HG03045 (cell line): Measurements from ENCODE around the gene ADD2.
"Not testable (repeated sequence)": the region's sequence is repeated elsewhere in the genome, so short reads cannot be mapped to it uniquely, and the experiment has no call there.

ENCODE experiments used
- ATAC-seq: cut with Tn5 transposase; IDR thresholded peaks from one replicate; pipeline ENCODE4 v1.9.1; 2021; ENCODE audit warnings: mild to moderate bottlenecking, moderate library complexity; ENCODE audit not compliant: unreplicated experiment

ADD2 gene, protein sequence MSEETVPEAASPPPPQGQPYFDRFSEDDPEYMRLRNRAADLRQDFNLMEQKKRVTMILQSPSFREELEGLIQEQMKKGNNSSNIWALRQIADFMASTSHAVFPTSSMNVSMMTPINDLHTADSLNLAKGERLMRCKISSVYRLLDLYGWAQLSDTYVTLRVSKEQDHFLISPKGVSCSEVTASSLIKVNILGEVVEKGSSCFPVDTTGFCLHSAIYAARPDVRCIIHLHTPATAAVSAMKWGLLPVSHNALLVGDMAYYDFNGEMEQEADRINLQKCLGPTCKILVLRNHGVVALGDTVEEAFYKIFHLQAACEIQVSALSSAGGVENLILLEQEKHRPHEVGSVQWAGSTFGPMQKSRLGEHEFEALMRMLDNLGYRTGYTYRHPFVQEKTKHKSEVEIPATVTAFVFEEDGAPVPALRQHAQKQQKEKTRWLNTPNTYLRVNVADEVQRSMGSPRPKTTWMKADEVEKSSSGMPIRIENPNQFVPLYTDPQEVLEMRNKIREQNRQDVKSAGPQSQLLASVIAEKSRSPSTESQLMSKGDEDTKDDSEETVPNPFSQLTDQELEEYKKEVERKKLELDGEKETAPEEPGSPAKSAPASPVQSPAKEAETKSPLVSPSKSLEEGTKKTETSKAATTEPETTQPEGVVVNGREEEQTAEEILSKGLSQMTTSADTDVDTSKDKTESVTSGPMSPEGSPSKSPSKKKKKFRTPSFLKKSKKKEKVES

DNA sequence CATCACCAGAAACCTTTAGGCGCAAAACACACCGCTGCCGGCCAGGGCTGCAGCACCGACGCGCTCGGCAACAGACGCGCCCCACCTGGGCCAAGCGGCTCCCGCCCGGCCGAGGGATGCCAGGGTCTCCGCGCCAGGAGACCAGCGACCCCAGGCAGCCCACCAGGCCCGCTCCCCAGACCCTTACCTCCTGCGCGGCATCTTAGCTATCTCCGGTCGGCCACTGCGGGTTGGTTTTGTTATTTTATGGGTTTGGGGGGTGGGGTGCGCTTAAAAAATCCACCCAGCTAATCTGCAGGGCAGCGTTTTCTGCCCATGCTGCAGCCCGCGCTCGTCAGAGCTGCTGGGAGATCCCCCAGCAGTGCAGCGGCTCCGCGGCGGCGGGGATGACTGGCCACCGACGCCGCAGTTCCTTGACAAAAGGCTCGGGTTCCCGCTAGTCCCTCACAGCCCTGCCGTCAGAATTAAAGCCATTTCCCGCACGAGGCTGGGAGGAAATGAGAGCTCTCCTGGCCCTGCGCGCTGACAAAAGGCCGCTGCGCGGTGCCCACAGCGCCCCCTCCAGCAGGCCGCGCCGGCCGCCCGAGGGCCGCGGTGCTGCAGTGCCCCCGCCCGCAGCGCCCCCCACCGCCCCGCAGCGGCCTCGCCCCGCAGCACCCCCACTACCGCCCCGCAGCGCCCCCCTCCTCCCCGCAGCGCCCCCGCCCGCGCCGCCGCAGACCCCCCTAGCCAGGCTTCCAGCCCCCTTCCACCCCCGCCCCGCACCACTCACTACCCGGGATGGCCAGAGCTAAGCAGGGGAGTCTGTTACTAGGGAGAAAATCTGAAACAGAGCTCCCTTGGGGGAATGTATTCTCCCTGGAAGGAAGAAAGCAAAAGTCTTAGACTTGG, at the start of gene ADD2:
Gene ADD2, minus strand, starts transcription at position 502 of the 891 bp plus-strand sequence. CDS start 61,792 bp downstream, outside the sequence.
- no peak for ATAC-seq

DNA sequence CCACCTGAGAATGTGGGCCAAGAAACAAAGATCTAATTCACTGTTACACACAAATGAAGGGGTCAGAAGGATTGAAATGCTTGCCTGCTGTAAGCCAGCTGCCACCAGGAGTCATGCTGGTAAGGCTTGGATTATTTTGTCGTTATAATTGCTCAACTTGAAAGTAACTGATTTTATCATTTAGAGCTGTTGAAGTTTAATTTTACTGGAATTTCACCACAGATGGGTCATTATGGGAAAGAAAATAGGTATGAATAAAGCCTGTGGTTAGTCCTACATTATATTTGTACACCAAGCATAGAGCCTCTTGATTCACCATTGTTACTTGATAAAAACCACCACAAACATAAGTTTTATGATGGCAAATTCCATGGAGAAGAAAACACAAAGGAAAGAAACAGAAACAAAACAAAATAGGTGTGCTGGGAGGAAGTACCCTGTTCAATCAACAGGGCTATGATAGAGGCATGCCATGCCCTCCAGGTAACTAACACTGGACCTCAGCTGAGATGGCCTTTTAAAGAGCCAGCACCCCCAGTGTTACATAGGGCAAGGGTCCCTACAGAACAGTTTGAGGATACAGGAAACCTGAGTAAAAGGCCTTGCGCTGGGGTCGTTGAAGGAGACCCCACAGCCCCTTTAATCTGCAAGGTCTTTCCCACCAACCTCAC, 49.4 kb upstream of the ADD2 start:
- no peak for ATAC-seq

DNA sequence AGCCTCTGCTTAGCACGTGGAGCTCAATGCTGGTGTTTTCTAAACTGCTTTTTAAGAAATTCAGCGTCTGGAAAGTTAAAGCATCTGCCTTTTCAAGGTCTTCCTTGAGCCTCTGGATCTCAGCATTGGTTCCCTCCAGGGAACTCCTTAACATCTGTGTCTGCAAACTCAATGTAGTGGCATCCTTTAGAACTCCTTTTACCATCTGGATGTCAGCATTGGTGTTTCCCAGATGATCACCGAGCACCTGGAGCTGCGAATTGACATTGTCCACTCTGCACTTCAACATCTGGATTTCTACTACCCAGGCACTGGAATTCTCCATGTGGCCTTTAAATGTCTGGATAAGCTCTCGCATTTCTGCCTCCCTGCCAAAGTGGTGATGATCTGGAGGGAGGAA, 48.7 kb upstream of the ADD2 start:
- no peak for ATAC-seq

DNA sequence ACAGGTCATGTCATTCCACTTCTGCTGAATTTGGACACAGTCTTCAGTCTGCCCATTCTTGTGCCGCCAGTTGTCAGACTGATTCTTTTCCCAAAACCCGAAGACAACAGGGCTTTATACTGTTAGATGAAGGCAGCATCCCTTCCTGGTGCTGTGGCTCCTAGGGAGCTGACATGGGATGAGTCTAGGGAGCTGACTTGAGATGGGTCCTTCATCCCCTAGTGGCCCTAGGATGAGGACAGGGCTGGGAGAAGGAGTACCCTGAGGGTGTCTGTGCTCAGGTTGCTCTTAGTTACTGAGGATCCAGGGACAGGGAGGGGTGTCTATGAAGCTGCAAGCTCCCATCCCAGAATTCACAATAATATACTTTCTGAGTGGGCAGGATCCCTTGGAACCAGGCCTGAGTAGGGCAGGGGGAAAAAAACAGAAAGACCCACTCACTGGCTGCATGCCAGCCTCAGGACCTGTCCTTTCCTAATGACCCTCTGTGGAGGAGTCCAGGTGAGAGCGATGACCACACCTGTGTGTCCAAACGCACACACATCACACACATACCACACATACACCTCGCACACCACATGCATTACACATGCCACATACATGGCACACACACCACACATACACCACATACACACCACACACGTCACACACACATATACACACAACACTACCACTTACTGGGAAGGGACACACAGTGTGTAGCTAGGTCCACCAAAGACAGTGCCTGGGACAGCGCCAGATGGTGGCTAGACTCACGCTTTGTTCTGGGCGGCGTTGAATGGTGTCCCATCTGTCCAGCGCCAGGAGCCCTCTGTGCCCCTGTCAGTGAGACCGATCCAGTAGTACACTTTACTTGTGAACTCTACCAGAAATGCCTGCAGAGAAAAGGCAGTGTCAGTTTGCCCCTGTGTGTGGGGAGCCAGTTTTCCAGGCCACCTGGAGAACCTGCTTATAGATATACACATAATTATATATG, 41.3 kb upstream of the ADD2 start:
- no peak for ATAC-seq

DNA sequence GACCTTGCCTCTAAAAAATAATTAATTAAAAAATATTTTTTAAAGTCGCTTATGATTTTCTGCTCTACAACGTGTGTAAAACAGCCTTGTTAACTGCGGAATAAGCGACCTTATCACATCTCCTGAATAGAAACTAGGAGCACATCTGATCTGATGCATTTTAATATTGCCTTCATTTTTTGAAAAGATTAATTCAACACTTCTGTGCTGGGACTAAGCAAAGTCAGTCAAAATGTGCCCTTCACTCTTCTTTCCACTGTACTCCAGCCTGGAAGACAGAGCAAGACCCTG, 39.8 kb upstream of the ADD2 start:
- ATAC-seq = no peak

DNA sequence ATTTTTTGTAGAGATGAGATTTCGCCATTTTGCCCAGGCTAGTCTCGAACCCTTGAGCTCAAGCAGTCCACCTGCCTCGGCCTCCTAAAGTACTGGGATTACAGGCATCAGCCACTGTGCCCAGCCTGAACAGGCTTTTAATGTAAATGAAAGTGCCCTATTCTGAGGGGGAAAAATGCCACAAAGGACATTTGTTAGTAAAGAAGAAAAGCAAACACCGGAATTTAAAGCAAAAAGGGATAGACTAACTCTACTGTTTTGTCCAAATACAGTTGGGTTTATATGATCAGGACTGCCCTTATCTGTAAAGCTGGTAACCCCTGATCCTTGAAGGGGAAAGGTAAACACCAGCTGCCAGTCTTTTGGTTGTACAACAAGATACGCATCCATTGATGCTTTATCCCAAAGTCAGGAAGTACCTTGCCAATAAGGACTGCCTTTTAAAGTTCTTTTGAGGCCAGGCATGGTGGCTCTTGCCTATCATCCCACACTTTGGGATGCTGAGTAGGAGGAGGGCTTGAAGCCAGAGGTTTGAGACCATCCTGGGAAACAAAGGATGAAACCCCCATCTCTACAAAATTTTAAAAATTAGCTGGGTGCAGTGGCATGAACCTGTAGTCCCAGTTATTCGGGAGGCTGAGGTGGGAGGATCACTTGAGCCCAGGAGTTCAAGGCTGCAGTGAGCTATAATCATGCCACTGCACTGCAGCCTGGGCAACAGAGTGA, 39.3 kb upstream of the ADD2 start:
- ATAC-seq = no peak

DNA sequence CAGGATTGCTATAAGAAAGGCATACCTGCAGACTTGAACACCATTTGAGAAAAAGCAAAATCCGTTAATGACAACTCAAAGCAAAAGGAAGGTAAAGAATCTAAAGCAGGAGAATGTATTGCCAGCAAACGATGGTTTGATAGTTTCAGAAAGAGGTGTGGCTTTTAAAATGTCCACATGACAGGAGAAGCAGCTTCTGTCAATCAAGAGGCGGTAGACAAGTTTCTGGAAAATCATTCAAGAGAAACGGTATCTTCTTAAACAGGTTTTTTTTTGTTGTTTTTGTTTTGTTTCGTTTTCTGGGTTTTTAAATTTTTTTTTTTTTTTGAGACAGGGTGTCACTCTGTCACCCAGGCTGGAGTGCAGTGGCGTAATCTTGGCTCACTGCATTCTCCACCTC, 38.6 kb upstream of the ADD2 start:
- no peak for ATAC-seq

DNA sequence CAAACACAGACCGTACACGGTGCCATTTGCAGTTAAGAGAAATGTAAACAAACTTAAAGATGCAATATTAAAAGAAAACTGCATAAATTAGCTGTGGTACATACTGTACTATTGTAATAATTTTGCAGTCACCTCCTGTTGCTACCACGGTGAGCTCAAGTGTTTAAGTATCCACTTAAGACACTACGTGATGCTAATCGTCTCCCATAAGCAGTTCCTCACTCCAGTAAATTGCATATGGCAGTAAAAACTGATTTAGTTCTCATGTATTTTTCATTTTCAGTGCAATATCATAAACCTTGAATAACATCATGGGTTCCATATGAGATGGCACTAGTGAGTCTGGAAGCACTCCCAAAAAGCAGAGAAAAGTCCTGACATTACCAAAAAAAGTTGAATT, 38.0 kb upstream of the ADD2 start:
- ATAC-seq = no peak

DNA sequence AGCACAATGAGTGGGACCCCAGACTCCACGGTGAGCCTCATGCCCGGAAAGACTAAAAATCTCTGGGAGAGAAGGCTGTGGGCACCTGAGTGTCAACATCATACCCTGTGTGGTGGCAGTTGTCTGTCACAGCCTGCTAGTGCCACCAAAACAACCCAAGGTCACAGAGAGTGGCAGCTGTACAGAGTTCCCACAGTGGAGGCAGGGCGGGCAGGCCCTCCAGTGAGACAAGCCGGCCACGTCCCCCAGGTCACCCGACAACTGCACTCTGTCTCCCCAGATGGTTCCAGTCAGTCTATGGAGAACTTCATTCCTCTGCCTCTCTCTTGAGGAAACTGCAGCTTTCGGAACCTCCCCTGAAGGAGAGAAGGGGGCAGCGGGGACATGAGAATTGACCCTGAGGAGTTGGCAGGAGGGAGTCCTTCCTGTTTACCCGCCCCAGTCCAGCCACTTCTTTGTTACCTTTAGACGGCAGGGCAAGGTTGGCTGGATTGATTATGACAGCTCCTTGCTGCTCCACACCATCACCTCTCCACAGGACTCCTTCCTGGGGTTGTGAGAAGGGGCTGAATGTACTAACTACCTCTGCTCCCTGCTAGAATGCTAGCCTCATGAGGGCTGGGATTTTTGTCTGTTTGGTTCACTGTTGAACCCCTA, 33.7 kb upstream of the ADD2 start:
- no peak for ATAC-seq

DNA sequence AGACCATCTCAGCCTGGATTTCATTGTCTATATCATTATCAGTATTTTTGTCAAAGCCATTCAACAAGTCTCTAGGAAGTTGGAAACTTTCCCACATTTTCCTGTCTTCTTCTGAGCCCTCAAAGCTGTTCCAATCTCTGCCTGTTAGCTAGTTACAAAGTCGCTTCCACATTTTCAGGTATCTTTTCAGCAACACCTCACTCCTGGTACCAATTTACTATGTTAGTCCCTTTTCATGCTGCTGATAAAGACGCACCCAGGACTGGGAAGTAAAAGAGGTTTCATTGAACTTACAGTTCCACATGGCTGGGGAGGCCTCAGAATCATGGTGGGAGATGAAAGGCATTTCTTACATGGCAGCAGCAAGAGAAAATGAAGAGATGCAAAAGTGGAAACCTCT, 31.7 kb upstream of the ADD2 start:
- no peak for ATAC-seq

DNA sequence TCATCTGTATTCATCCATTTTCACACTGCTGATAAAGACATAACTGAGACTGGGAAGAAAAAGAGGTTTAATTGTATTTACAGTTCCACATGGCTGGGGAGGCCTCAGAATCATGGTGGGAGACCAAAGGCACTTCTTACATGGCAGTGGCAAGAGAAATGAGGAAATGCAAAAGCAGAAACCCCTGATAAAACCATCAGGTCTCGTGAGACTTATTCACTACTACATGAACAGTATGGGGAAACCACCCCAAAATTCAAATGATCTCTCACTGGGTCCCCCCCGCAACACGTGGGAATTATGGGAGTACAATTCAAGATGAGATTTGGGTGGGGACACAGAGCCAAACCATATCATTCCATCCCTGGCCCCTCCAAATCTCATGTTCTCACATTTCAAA, 30.0 kb upstream of the ADD2 start:
- not testable (repeated sequence) for ATAC-seq

DNA sequence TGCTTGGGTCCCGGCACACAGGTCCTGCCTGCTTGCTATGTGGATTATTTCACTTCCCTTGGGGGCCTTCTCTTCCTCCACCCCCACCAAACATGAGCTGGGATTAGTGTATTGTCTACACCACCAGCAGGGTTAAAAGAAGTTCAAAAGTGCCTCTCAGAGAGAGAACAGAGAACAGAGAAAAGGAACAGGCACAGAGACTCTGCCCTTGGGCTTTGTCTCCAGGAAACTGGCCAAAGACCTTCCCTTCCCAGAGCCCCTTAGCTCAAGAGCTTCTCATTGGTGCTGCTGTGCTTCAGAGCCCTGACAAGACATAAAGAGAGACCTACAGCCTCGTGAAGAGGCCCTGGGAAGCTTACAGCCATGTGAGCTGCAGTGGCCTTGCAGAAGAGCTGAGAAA, 29.5 kb upstream of the ADD2 start:
- no peak for ATAC-seq

DNA sequence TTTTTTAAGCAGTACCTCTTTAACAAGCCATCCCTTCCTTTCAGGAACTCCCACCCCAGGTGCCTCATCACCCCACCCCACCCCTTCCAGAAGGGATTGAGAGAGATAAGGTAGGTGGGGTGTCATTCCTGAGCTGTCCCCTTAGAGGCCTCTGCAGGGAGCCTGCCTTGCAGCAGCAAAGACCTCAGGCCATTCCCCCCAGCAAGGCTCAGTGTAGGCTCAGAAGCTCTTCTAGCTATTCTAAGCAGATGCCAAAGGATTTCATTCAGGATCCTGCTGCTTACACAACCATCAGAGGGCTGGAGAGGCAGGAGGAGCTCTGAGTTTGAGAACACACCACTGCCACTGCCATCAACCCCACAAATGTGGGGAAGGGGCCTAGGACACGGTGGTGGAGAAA, 28.3 kb upstream of the ADD2 start:
- no peak for ATAC-seq

DNA sequence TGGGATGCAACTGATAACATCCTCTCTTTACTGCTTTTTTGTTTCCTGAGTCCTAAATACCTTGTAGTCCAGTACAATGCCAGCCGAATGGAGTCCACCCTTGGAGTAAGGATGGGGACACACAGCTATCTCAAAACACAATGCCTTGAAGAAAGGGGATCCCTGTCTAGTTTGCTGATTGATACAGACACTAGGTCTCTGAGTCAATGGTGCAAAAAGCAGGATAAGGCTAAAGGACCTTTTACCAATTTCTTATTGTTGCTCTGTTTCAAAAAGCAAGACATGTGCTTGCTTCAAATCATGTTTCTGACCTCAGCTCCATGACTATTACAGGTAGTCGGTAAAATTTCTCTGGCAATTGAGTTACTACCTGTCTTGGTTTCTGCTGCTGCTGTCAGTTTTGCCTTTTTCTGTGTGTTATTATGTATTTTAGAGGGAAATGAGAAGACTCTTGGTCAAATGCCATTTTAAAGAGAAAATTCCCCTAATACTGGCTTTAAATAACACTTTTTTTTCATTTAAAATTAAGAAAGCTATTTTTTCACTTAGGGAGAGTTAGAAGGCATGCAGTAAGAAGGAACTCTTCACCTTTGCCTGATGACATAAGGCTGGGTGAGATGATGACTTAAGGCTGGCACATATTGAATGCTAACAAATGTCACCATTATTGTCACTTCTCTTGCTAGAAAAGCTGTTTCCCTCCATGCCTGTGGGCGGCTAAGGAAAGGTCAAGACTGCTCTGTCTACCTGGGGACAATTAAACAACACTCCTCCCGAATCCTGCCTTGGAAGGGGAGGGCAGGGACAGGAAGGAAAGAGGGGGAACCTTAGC, 27.4 kb upstream of the ADD2 start:
- no peak for ATAC-seq

DNA sequence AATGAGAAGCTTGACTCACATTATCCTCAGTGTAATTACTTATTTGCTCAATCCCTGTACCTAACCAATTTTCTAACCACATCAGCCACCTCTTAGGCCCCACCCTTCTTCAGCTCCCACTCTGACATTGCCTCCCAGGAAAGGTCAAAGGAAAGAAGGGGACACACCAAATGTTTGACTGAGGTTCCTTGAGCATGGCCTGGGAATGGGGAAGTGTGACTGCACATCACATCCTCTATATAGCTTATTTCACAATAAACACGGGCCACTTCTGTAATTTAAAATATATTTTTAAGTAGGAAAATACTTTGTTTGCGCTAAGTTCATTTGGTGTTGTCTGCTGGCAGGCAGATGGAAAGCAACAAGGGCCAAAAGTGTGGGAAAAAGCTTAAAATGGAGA, 25.4 kb upstream of the ADD2 start:
- no peak for ATAC-seq

DNA sequence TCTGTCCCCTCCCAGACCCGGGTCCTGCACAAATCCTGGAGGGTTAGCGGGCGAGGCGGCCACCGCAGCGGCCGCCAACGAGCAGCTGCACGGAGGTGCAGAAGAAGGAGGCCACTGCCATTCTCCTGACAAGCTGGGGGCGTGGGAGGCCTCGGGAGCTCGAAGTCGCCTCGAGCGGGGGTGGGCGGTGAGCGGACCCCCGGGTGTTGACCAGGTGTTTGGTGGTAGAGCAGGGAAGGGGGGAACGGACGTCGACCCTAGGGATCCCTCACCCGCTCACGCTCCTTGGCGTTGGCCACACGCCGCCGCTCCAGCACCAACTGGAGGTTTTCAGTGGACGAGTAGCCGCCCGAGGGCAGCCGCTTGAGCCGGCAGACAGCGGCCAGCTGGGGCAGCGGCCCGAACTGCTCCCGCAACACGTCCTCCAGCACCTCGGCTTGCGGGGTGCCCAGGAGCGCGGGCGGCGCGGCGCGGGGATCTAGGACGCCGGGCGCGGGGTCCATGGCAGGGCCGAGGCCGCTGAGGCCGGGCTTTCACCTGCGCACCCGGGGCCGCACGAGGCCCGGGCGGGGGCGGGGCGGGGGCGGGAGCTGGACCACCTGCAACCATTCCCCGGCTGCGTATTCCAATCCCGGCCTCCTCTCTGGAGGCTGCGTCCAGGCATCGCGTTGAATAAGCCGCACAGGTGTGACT, 22.3 kb upstream of the ADD2 start, which contains the start of gene FIGLA:
Gene FIGLA, minus strand, starts transcription at position 508 of the 693 bp plus-strand sequence. Its CDS starts 5 bp downstream, at position 503.
- ATAC-seq = no peak
